K562 (cell line): ENCODE results near the gene CPT1A. TPM values are rescaled to one million over a fixed set of nuclear protein-coding genes. Genes with fewer than 3 reads are reported as not detected.

Experiments used
- ATAC-seq: fragments of 200-7000 bp; cut with Tn5 transposase; 3 replicates; pipeline ENCODE4 v1.9.1; 2020; ENCODE audit warnings: moderate library complexity
- BruUV-seq: library from RNA; stranded (reverse); fragments of 400-500 nt; replicated peaks from 2 replicates; lab custom pipeline; 2021; lab: Mats Ljungman, UMichigan
- CTCF ChIA-PET: fragments of 300-600 bp; formaldehyde crosslinking; extraction: SDS; loops from one replicate; lab custom pipeline; 2021; ENCODE audit warnings: low intra/inter-chr PET ratio; lab: Yijun Ruan, JAX
- POLR2A ChIA-PET: fragments of 300-600, 350-650 bp; sonication (Branson Sonifier 250); formaldehyde crosslinking; extraction: SDS; loops from one replicate; lab custom pipeline; 2021; ENCODE audit warnings: antibody characterized with exemption, inconsistent platforms; lab: Yijun Ruan, JAX
- DNase-seq, 4 experiments: peaks; one replicate each; pipeline versions ENCODE4 v3.0.0 to v3.0.0-alpha.2; 2011 to 2018; ENCODE audit warnings: low spot score in 3 of 4, mixed read lengths in 3 of 4; ENCODE audit errors: extremely low read depth in 1 of 4
- FAIRE-seq: peaks from 2 replicates; lab custom pipeline; 2011; peaks lifted over from hg19 to GRCh38; lab: Jason Lieb, UNC
- H2AFZ ChIP-seq: 2 replicates; pipeline ENCODE4 v1.6.0; 2011; ENCODE audit warnings: low read depth, low read length, control low read depth, inconsistent platforms
- H3K27ac ChIP-seq: fragments of 200-600 bp; 3 replicates; pipeline ENCODE4 v1.8.0; 2011; ENCODE audit warnings: low read depth, mild to moderate bottlenecking, control low read depth, inconsistent platforms, low read length, moderate library complexity, mixed read lengths; ENCODE audit errors: extremely low read depth
- H3K27me3 ChIP-seq, 2 experiments: fragments of 300-600 bp in 1 of 2; 2 replicates in 1 of 2; 3 replicates in 1 of 2; pipeline versions ENCODE4 v1.6.0 to v1.8.0; 2011; ENCODE audit warnings: inconsistent platforms in 2 of 2, low read length in 2 of 2, mild to moderate bottlenecking in 1 of 2, mixed read lengths in 1 of 2, moderate library complexity in 1 of 2; ENCODE audit not compliant: control insufficient read depth in 2 of 2, insufficient read depth in 2 of 2
- H3K36me3 ChIP-seq: fragments of 300-600 bp; 3 replicates; pipeline ENCODE4 v1.8.0; 2011; ENCODE audit warnings: mild to moderate bottlenecking, low read length, inconsistent platforms; ENCODE audit not compliant: control insufficient read depth, insufficient read depth
- H3K4me1 ChIP-seq, 2 experiments: fragments of 200-600 bp in 1 of 2; replicated peaks in 1 of 2; 2 replicates in 1 of 2; 3 replicates in 1 of 2; pipeline versions ENCODE4 v1.5.1 to v1.8.0; 2011; ENCODE audit warnings: inconsistent platforms in 2 of 2, low read length in 2 of 2, mild to moderate bottlenecking in 1 of 2, mixed read lengths in 1 of 2, moderate library complexity in 1 of 2; ENCODE audit not compliant: control insufficient read depth in 2 of 2, insufficient read depth in 2 of 2
- H3K4me2 ChIP-seq: 2 replicates; pipeline ENCODE4 v1.6.1; 2011; ENCODE audit warnings: low read length, control low read depth, inconsistent platforms, mixed read lengths; ENCODE audit not compliant: insufficient read depth
- H3K4me3 ChIP-seq: fragments of 200-600 bp; sonication (generic), shearing (Covaris generic); 2 replicates; pipeline ENCODE4 v1.5.1; 2016; ENCODE audit warnings: control low read depth, inconsistent platforms
- H3K79me2 ChIP-seq: fragments of 200-600 bp; 3 replicates; pipeline ENCODE4 v1.8.0; 2011; ENCODE audit warnings: low read length, inconsistent platforms; ENCODE audit not compliant: control insufficient read depth, insufficient read depth
- H3K9ac ChIP-seq, 2 experiments: 2 replicates each; pipeline versions ENCODE4 v1.6.0 to v1.6.1; 2011; ENCODE audit warnings: low read depth in 2 of 2, low read length in 2 of 2, control low read depth in 1 of 2, inconsistent platforms in 1 of 2, mild to moderate bottlenecking in 1 of 2, mixed read lengths in 1 of 2; ENCODE audit not compliant: insufficient read depth in 1 of 2
- H3K9me1 ChIP-seq: one replicate; pipeline ENCODE4 v1.6.0; 2011; ENCODE audit warnings: inconsistent platforms, mild to moderate bottlenecking, low read length, moderate library complexity; ENCODE audit not compliant: control insufficient read depth, insufficient read depth
- H3K9me3 ChIP-seq: replicated peaks from 2 replicates; pipeline ENCODE4 v1.5.1; 2011; ENCODE audit warnings: low read depth, low read length, inconsistent platforms; ENCODE audit not compliant: control insufficient read depth, insufficient read depth
- H4K20me1 ChIP-seq: replicated peaks from 2 replicates; pipeline ENCODE4 v1.6.1; 2011; ENCODE audit warnings: low read length, inconsistent platforms, mixed read lengths; ENCODE audit not compliant: control insufficient read depth, insufficient read depth
- CHD2 ChIP-seq: IDR thresholded peaks from 2 replicates; pipeline ENCODE4 v1.6.1; 2011; ENCODE audit warnings: low read depth, low read length
- ELF1 ChIP-seq: fragments of 200-800 bp; sonication (Bioruptor generic); IDR thresholded peaks from 2 replicates; pipeline ENCODE4 v1.6.1; 2016; ENCODE audit warnings: missing genetic modification characterization, missing compliant biosample characterization
- FIP1L1 ChIP-seq: fragments of 200-400 bp; formaldehyde crosslinking; IDR thresholded peaks from 2 replicates; pipeline ENCODE4 v1.6.1; 2018; ENCODE audit warnings: mild to moderate bottlenecking, low read depth, low read length; ENCODE audit not compliant: poor library complexity, severe bottlenecking
- HMG20B ChIP-seq: fragments of 250-450 bp; sonication (Bioruptor Pico); IDR thresholded peaks from 2 replicates; pipeline ENCODE4 v1.5.0; 2021; ENCODE audit warnings: mild to moderate bottlenecking
- MCM5 ChIP-seq: fragments of 450-650 bp; IDR thresholded peaks from 2 replicates; pipeline ENCODE4 v1.6.1; 2016; ENCODE audit warnings: low read depth
- NFE2L1 ChIP-seq: fragments of 450-650 bp; IDR thresholded peaks from 2 replicates; pipeline ENCODE4 v1.6.1; 2016; ENCODE audit warnings: missing genetic modification characterization, low read depth, mild to moderate bottlenecking, missing compliant biosample characterization, moderate library complexity, borderline replicate concordance
- NONO ChIP-seq, 2 experiments: fragments of 200-400 bp in 1 of 2; fragments of 450-650 bp in 1 of 2; formaldehyde crosslinking in 1 of 2; IDR thresholded peaks; 2 replicates each; pipeline ENCODE4 v1.6.1; 2017; ENCODE audit warnings: low read depth in 2 of 2, mild to moderate bottlenecking in 2 of 2, moderate library complexity in 2 of 2, low read length in 1 of 2
- PCBP1 ChIP-seq: fragments of 200-400 bp; formaldehyde crosslinking; IDR thresholded peaks from 2 replicates; pipeline ENCODE4 v1.6.1; 2018; ENCODE audit warnings: mild to moderate bottlenecking, low read depth, low read length; ENCODE audit not compliant: poor library complexity, severe bottlenecking
- PHF8 ChIP-seq: fragments of 200-600 bp; sonication (generic); IDR thresholded peaks from 2 replicates; pipeline ENCODE4 v1.6.1; 2012; ENCODE audit warnings: mixed run types, mild to moderate bottlenecking, inconsistent platforms, low read length, moderate library complexity, borderline replicate concordance
- POLR2A ChIP-seq: fragments of 450-650 bp; conservative IDR thresholded peaks from 2 replicates; pipeline ENCODE4 v1.6.1; 2016
- POLR2G ChIP-seq: fragments of 200-400 bp; formaldehyde crosslinking; IDR thresholded peaks from 2 replicates; pipeline ENCODE4 v1.6.1; 2017; ENCODE audit warnings: low read depth, mild to moderate bottlenecking, antibody characterized with exemption, low read length, moderate library complexity
- POLR3G ChIP-seq: IDR thresholded peaks from 2 replicates; pipeline ENCODE4 v1.6.1; 2011; ENCODE audit not compliant: insufficient read length, insufficient replicate concordance; ENCODE audit errors: extremely low read depth
- WGBS: fragments of 100-300 bp; shearing (Covaris generic); methylation state at CpG from one replicate; pipeline ENCODE4 v1.1.6; 2016; ENCODE audit warnings: low coverage, mixed read lengths; ENCODE audit not compliant: insufficient coverage; ENCODE audit errors: missing lambda C conversion rate; 5-methylcytosine and 5-hydroxymethylcytosine counted together
- in situ Hi-C: fragments of 300-500 bp; cut with MboI; formaldehyde crosslinking; loops from 4 replicates; pipeline ENCODE4 v1.15.0; 2018; ENCODE audit warnings: inconsistent platforms, mixed read lengths
- intact Hi-C: fragments of 100-400 bp; cut with micrococcal nuclease; formaldehyde crosslinking; loops from 2 replicates; pipeline ENCODE4 v1.14.2; 2022
- polyA plus RNA-seq, 8 experiments: library from polyadenylated mRNA; depleted of rRNA in 4 of 8; stranded (reverse) in 5 of 8; unstranded in 3 of 8; fragments of >200 nt; fragmentation: Nextera tagmentation in 2 of 8; fragmentation: Illumina TruSeq in 1 of 8; extraction: Ambion mirVana in 2 of 8; extraction: Trizol in 1 of 8; gene quantifications; 2 replicates each; pipeline versions ENCODE4 v1.2.1 to v1.2.3, GENCODE V29; 2011 to 2014; ENCODE audit warnings: inconsistent platforms in 1 of 8, missing spikeins in 1 of 8
- total RNA-seq, 7 experiments: library from RNA; depleted of rRNA in 6 of 7; stranded (reverse); fragments of >200 nt in 6 of 7; fragmentation: Illumina TruSeq in 2 of 7; extraction: Trizol in 2 of 7; gene quantifications; 2 replicates each; pipeline versions ENCODE4 v1.2.1 to v1.2.3, GENCODE V29; 2011 to 2021; ENCODE audit warnings: low replicate concordance in 1 of 7
- TF ChIP-seq, protein P1 (sequence below): sonication (generic); formaldehyde crosslinking; IDR thresholded peaks from 2 replicates; pipeline ENCODE4 v1.8.1; 2023; ENCODE audit warnings: mild to moderate bottlenecking, missing genetic modification reagents

The CPT1A gene
- total and polyA plus RNA-seq, 9 of the 15 experiments (the other 6 are each of a cell fraction or from before 2014, with no cell fraction given): 2.6 to 29.1 (median 12.3) TPM

- ChIA-PET CTCF (no interaction called here), POLR2A (no interaction called here)
- in situ Hi-C loops (no loop called here), intact Hi-C loops (no loop called here)
- Histone ChIP-seq H3K4me1 (peaks cover 0 to 22% of the 10 kb centered on the region in 2 experiments; a peak in 3 of 5 replicates), H3K9me3 (no peaks in the 10 kb centered on the region), H3K79me2 (peaks cover 13% of the 10 kb centered on the region), H3K9ac (peak overlapping the region; percentile 57 to 89; a peak in 3 of 4 replicates), H3K9me1 (no peaks in the 10 kb centered on the region), H4K20me1 (no peaks in the 10 kb centered on the region), H3K4me3 (peak overlapping the region; percentile 62), H2AFZ (no peak overlapping the region), H3K27me3 (no peaks in the 10 kb centered on the region), H3K27ac (peak overlapping the region; percentile 91), H3K4me2 (peak overlapping the region; percentile 65; the same call in 1 of the 2 replicates), H3K36me3 (peaks cover 32% of the 10 kb centered on the region)
- BruUV-seq: no TSS peak
- WGBS: no CpG with 5 or more reads among the region's 22 CpGs
- FAIRE-seq (no peak), DNase-seq (no peak), ATAC-seq (no peak)
- no peak for TF ChIP-seq ELF1 (tag)
- TF ChIP-seq, all 486 proteins: peak for 0
These were observed 90.8 kb downstream of the CPT1A start for GRCh38 chr11:68751004-68751325.

DNA sequence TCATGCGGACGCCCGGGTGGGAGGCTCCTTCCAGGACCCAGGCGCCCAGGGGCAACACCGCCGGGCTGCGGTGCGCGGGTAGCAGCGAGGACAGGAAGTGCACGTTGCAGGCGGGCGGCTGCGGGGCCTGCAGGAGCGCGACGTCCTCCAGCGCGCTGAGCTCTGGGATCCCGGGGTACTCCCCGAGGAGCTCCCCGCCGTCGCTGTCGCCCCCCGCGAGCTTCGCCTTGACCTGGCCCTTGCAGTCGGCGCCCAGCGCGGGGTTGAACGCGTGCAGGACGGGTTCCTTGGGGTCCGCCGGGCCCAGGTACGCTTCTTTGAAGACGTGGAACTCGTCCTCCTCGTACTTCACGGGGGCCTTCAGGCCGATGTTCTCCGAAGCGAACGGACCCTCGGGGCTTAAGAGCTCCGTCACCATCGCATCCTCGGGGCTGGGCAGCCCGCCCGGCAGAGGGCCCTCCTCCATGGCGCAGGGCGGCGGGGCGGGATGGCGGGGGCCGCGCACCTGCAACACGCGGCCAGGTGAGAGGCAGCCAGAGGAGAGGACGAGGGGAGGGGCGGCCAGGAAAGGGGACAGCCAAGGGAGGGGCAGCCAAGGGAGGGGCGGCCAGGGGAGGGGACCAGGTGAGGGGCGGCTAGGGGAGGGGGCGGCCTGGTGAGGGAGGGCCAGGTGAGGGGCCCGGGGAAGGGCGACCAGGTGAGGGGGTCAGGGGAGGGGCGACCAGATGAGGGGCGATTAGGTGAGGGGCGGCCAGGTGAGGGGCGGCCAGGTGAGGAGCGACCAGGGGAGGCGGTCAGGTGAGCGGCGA lies 91.3 kb downstream of the CPT1A start:
- peaks cover 38% of the 10 kb centered on the region for H3K36me3 ChIP-seq
- no peak for FAIRE-seq
- no TSS peak for BruUV-seq
- 96% methylated on average over 26 of the region's 76 CpGs for WGBS
- peak overlapping the region; percentile 91; the same call in 1 of the 3 replicates for H3K27ac ChIP-seq
- H3K9ac ChIP-seq: no peak overlapping the region; a peak in 2 of 4 replicates
- no peaks in the 10 kb centered on the region for H3K9me3 ChIP-seq
- H3K79me2 ChIP-seq: peaks cover 13% of the 10 kb centered on the region
- H3K4me1 ChIP-seq: peaks cover 0 to 22% of the 10 kb centered on the region in 2 experiments; a peak in 3 of 5 replicates
- no peaks in the 10 kb centered on the region for H3K9me1 ChIP-seq
- no peak overlapping the region for H2AFZ ChIP-seq
- in situ Hi-C loops (no loop called here), intact Hi-C loops (no loop called here)
- POLR2A ChIA-PET: interaction anchor here (0.7 to 1.6 kb wide), 3 partner anchors 11 to 155 kb away, joined by 3 to 4 read pairs (median 3); no protein-coding TSS in a partner anchor
- CTCF ChIA-PET: no interaction called here
- no peaks in the 10 kb centered on the region for H3K27me3 ChIP-seq
- peak in 3 of 4 experiments; percentile 13 to 45 (median 36) for DNase-seq
- H3K4me3 ChIP-seq: peak overlapping the region; percentile 62
- no peaks in the 10 kb centered on the region for H4K20me1 ChIP-seq
- ATAC-seq: no peak
- no peak overlapping the region for H3K4me2 ChIP-seq
- TF ChIP-seq PHF8: no peak
- TF ChIP-seq PCBP1: peak; percentile 81
- no peak for TF ChIP-seq HMG20B
- no peak for TF ChIP-seq POLR2A
- peak; percentile 38 for TF ChIP-seq FIP1L1
- no peak for TF ChIP-seq POLR3G
- TF ChIP-seq MCM5: no peak
- TF ChIP-seq, protein P1, sequence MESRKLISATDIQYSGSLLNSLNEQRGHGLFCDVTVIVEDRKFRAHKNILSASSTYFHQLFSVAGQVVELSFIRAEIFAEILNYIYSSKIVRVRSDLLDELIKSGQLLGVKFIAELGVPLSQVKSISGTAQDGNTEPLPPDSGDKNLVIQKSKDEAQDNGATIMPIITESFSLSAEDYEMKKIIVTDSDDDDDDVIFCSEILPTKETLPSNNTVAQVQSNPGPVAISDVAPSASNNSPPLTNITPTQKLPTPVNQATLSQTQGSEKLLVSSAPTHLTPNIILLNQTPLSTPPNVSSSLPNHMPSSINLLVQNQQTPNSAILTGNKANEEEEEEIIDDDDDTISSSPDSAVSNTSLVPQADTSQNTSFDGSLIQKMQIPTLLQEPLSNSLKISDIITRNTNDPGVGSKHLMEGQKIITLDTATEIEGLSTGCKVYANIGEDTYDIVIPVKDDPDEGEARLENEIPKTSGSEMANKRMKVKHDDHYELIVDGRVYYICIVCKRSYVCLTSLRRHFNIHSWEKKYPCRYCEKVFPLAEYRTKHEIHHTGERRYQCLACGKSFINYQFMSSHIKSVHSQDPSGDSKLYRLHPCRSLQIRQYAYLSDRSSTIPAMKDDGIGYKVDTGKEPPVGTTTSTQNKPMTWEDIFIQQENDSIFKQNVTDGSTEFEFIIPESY (CRISPR knock-in tag): peak; percentile 74
- no peak for TF ChIP-seq CHD2
- no peak for TF ChIP-seq NFE2L1 (tag)
- 0 out of 4 replicates have a peak, but pooled peaks of 1 of the 2 experiments have one; percentile 26 for TF ChIP-seq NONO (IDR thresholded peaks at IDR 0.05; ENCODE audit: low read depth in 2 of 2, low read length in 1 of 2)
- peak; percentile 63; the same call in 1 of the 2 replicates for TF ChIP-seq POLR2G
